IPS-15b (cell line): ENCODE measurements around the gene POLQ.

Experiments used
- H3K27me3 ChIP-seq: one replicate; pipeline ENCODE4 v1.6.1; 2013; ENCODE audit warnings: low read length; ENCODE audit not compliant: control insufficient read depth, insufficient read depth
- H3K36me3 ChIP-seq: one replicate; pipeline ENCODE4 v1.6.1; 2013; ENCODE audit warnings: low read length; ENCODE audit not compliant: control insufficient read depth, insufficient read depth
- H3K4me1 ChIP-seq: one replicate; pipeline ENCODE4 v1.6.1; 2013; ENCODE audit warnings: mild to moderate bottlenecking, low read length; ENCODE audit not compliant: control insufficient read depth, insufficient read depth
- H3K4me3 ChIP-seq: one replicate; pipeline ENCODE4 v1.5.1; 2013; ENCODE audit warnings: low read depth, low read length
- H3K9ac ChIP-seq: one replicate; pipeline ENCODE4 v1.6.1; 2013; ENCODE audit warnings: low read depth, mild to moderate bottlenecking, low read length
- H3K9me3 ChIP-seq: one replicate; pipeline ENCODE4 v1.6.1; 2013; ENCODE audit warnings: mild to moderate bottlenecking, low read length; ENCODE audit not compliant: control insufficient read depth, insufficient read depth

POLQ gene

DNA sequence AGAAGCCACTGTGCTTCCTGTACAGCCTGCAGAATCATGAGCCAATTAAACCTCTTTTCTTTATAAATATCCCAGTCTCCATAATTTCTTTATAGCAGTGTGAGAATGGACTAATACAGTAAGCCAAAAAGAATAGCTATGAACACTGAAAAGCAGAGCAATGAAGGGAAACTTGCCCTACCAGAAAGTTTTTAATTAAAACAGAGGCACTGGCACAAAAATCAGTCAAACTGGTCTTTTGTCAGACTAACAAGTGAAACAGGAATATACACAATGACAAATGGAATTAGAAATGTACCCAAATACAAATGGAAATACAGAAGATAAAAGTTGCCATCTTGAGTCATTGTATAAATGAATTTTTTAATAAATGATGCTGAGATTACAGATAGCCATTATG, 40.5 kb downstream of the POLQ start:
- Histone ChIP-seq H3K9ac (no peak overlapping the region), H3K36me3 (peaks cover 3% of the 10 kb centered on the region)

GRCh38 chr3:121504618-121505017, 41.2 kb downstream of the POLQ start:
- Histone ChIP-seq H3K4me3 (no peak overlapping the region), H3K9me3 (no peaks in the 10 kb centered on the region), H3K9ac (no peak overlapping the region), H3K4me1 (no peaks in the 10 kb centered on the region), H3K36me3 (peaks cover 3% of the 10 kb centered on the region), H3K27me3 (no peaks in the 10 kb centered on the region)

More for the DNA sequence above, 40.5 kb downstream of the POLQ start:
- H3K4me1 ChIP-seq = no peaks in the 10 kb centered on the region
- no peaks in the 10 kb centered on the region for H3K27me3 ChIP-seq
- no peak overlapping the region for H3K4me3 ChIP-seq
- H3K9me3 ChIP-seq = no peaks in the 10 kb centered on the region

DNA sequence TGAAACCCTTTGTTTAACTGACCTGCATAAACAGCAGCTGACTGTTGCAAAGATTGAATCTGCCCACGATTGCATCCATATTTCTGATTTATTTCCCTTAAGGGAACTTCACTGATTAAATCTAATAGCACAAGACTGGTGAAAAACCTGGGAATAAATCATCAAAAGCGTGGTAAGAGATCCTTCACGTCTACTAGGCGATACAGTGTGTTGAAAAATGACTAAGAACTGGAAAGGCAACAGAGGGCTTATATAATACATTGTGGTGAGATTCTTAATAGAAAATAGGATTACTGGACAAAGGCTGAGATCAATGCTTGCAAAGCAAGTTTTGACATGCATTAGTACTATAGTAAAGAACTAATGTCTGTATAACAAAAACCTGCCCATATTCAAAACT, 49.0 kb downstream of the POLQ start:
- H3K36me3 ChIP-seq = peaks cover 6% of the 10 kb centered on the region
- no peak overlapping the region for H3K9ac ChIP-seq
- H3K27me3 ChIP-seq = no peaks in the 10 kb centered on the region

DNA sequence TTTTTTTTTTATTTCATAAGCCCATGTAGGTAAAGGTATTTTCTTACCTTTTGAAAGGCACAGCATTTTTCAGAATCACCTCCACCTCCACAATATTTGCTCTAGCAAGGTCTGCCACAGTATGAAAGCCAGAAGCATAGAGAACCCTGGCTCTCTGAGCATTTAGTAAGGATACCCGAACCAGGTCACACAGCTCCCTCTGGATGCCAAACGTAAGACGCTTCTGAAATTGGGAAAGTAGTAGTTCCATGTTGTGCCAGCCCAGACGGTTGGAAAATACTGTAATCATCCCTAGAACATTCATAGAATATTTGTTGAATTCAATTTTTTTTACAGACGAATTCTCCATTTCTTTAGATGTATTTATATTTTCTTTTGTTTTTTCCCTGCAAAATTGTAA, 52.4 kb downstream of the POLQ start:
- peaks cover 8% of the 10 kb centered on the region for H3K36me3 ChIP-seq

More for the DNA sequence above, 49.0 kb downstream of the POLQ start:
- H3K9me3 ChIP-seq = no peaks in the 10 kb centered on the region
- no peaks in the 10 kb centered on the region for H3K4me1 ChIP-seq
- no peak overlapping the region for H3K4me3 ChIP-seq

GRCh38 chr3:121491683-121492320, 54.0 kb downstream of the POLQ start:
- Histone ChIP-seq H3K27me3 (no peaks in the 10 kb centered on the region), H3K4me1 (no peaks in the 10 kb centered on the region), H3K36me3 (peaks cover 8% of the 10 kb centered on the region), H3K4me3 (no peak overlapping the region), H3K9me3 (no peaks in the 10 kb centered on the region), H3K9ac (no peak overlapping the region)

More for the DNA sequence above, 52.4 kb downstream of the POLQ start:
- Histone ChIP-seq H3K4me3 (no peak overlapping the region), H3K27me3 (no peaks in the 10 kb centered on the region), H3K4me1 (no peaks in the 10 kb centered on the region), H3K9ac (no peak overlapping the region), H3K9me3 (no peaks in the 10 kb centered on the region)

DNA sequence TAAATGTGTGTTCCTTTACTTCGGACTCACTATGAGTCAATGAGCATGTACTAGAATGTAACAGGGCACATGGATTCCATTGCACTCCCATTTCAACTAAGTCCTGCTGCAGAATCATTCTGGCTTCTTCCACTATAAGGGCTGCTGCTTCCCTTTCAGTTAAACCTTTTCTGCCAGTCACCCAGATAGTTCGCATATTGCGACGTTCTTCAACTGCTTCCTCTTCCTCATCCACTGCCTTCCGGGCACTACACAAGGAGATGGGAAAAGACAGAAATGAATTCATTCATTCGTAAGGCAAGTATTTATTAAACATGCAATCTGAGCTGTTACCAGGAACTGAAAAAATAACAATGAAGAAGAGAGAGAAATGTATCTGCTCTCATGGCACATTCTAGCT, 55.6 kb downstream of the POLQ start:
- H3K4me3 ChIP-seq = no peak overlapping the region
- no peaks in the 10 kb centered on the region for H3K27me3 ChIP-seq
- H3K36me3 ChIP-seq = peaks cover 6% of the 10 kb centered on the region

GRCh38 chr3:121488628-121489027, 57.2 kb downstream of the POLQ start:
- H3K9me3 ChIP-seq = no peaks in the 10 kb centered on the region
- no peak overlapping the region for H3K9ac ChIP-seq
- no peak overlapping the region for H3K4me3 ChIP-seq
- H3K27me3 ChIP-seq = no peaks in the 10 kb centered on the region
- peaks cover 2% of the 10 kb centered on the region for H3K36me3 ChIP-seq
- H3K4me1 ChIP-seq = no peaks in the 10 kb centered on the region

More for the DNA sequence above, 55.6 kb downstream of the POLQ start:
- Histone ChIP-seq H3K4me1 (no peaks in the 10 kb centered on the region), H3K9ac (no peak overlapping the region), H3K9me3 (no peaks in the 10 kb centered on the region)

DNA sequence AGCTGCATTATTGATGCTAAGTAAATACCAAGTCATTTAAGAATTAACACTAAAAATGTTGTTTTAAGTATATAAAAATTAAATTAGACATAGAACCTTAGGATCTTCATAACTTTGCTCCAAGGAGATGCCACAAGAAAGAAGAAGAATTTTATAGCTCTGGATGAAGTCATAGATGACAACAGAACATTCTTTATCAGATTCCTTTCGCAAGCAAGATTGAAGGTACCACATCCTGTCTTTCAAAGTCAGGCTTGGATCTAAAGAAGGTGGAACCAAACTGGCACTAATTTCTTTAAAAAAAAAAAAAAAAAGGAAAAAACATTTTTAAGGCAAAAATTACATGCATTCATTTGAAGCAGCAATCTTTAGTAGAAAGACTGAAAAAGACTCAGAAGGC, 62.5 kb downstream of the POLQ start:
- H3K36me3 ChIP-seq = no peaks in the 10 kb centered on the region
- H3K4me1 ChIP-seq = no peaks in the 10 kb centered on the region
- no peak overlapping the region for H3K9ac ChIP-seq

GRCh38 chr3:121482660-121483059, 63.1 kb downstream of the POLQ start:
- no peaks in the 10 kb centered on the region for H3K27me3 ChIP-seq
- H3K9me3 ChIP-seq = no peaks in the 10 kb centered on the region
- H3K36me3 ChIP-seq = no peaks in the 10 kb centered on the region
- H3K4me1 ChIP-seq = no peaks in the 10 kb centered on the region
- no peak overlapping the region for H3K4me3 ChIP-seq
- no peak overlapping the region for H3K9ac ChIP-seq

More for the DNA sequence above, 62.5 kb downstream of the POLQ start:
- no peaks in the 10 kb centered on the region for H3K27me3 ChIP-seq
- no peaks in the 10 kb centered on the region for H3K9me3 ChIP-seq
- H3K4me3 ChIP-seq = no peak overlapping the region

GRCh38 chr3:121481106-121481880, 64.5 kb downstream of the POLQ start:
- Histone ChIP-seq H3K4me3 (no peak overlapping the region), H3K9me3 (no peaks in the 10 kb centered on the region), H3K36me3 (no peaks in the 10 kb centered on the region), H3K27me3 (no peaks in the 10 kb centered on the region), H3K9ac (no peak overlapping the region), H3K4me1 (no peaks in the 10 kb centered on the region)

DNA sequence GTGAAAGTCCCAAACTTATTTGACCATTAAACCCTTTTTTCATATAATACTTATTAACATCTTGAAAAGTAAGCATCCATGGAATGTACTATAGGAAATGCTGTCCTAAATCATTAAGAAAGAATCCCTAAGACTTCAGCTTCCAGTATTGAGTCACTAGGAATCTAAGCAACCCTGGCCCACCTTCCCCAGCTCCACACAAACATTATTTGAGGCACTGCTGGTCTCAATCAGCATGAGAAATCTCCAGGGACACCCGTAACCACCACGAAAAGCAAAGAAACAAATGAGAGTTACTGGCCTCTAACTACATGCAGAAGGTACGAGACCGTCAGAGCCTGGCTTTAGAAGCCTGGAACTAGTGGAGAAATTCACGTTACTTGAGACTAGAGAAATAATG, 68.2 kb downstream of the POLQ start:
- no peak overlapping the region for H3K4me3 ChIP-seq
- peaks cover 5% of the 10 kb centered on the region for H3K36me3 ChIP-seq
- no peaks in the 10 kb centered on the region for H3K9me3 ChIP-seq
- H3K9ac ChIP-seq = no peak overlapping the region
- no peaks in the 10 kb centered on the region for H3K27me3 ChIP-seq
- no peaks in the 10 kb centered on the region for H3K4me1 ChIP-seq

GRCh38 chr3:121473001-121473400, 72.8 kb downstream of the POLQ start:
- H3K4me3 ChIP-seq = no peak overlapping the region
- H3K9me3 ChIP-seq = no peaks in the 10 kb centered on the region
- no peak overlapping the region for H3K9ac ChIP-seq
- no peaks in the 10 kb centered on the region for H3K27me3 ChIP-seq
- H3K36me3 ChIP-seq = peaks cover 8% of the 10 kb centered on the region
- H3K4me1 ChIP-seq = no peaks in the 10 kb centered on the region
